Measurements from ENCODE around the gene CDC34. TPM values are rescaled to one million over a fixed set of nuclear protein-coding genes. Genes with fewer than 3 reads are reported as not detected.

The CDC34 gene
- total and polyA plus RNA-seq, 9 of the 15 experiments (the other 6 are each of a cell fraction or from before 2014, with no cell fraction given): 0.80 to 203 (median 65.5) TPM

- TF ChIP-seq RBM39 (optimal IDR thresholded peaks at IDR 0.05; ENCODE audit: low read depth, low read length) (no peak), KAT7 (CRISPR knock-in tag; IDR thresholded peaks at IDR 0.05; ENCODE audit: borderline replicate concordance) (peak; percentile 46; the same call in 1 of the 2 replicates), ZNF274 (IDR thresholded peaks at IDR 0.05; ENCODE audit: borderline replicate concordance, low read depth, low read length) (no peak), RERE (CRISPR knock-in tag; IDR thresholded peaks at IDR 0.05; ENCODE audit: borderline replicate concordance) (no peak), THAP7 (CRISPR knock-in tag; IDR thresholded peaks at IDR 0.05) (no peak), ERF (CRISPR knock-in tag; IDR thresholded peaks at IDR 0.05) (no peak), PURB (CRISPR knock-in tag; IDR thresholded peaks at IDR 0.05; ENCODE audit: low read depth) (no peak), XRCC3 (IDR thresholded peaks at IDR 0.05) (no peak), PCBP1 (IDR thresholded peaks at IDR 0.05; ENCODE audit: low read depth, low read length, poor library complexity, severe bottlenecking) (peak; percentile 35), ZNF239 (CRISPR knock-in tag; IDR thresholded peaks at IDR 0.05) (peak; percentile 74), FOXA1 (IDR thresholded peaks at IDR 0.05; ENCODE audit: borderline replicate concordance) (no peak), CCNT2 (IDR thresholded peaks at IDR 0.05; ENCODE audit: borderline replicate concordance, extremely low read depth, insufficient read length, low read depth, low read length) (no peak), TSHZ1 (CRISPR knock-in tag; IDR thresholded peaks at IDR 0.05) (no peak), ETV1 (tag; conservative IDR thresholded peaks at IDR 0.05; ENCODE audit: low read depth) (peak; percentile 92), ZNF263 (CRISPR knock-in tag; IDR thresholded peaks at IDR 0.05; ENCODE audit: borderline replicate concordance) (peak; percentile 21; the same call in 1 of the 2 replicates), EGR1 (conservative IDR thresholded peaks at IDR 0.05) (no peak), ZNF717 (CRISPR knock-in tag; IDR thresholded peaks at IDR 0.05) (no peak), TEAD2 (tag; IDR thresholded peaks at IDR 0.05) (no peak)
These were observed 24.0 kb upstream of the CDC34 start, which contains the start of gene TPGS1 (continued) for GRCh38 chr19:507286-508203.

Measured in K562 (cell line).